HEK293T (cell line): ENCODE data around the gene TMEM174.

Source experiments
- BHLHE40 ChIP-seq: fragments of 450-650 bp; IDR thresholded peaks from 2 replicates; pipeline ENCODE4 v1.6.1; 2016; ENCODE audit warnings: mild to moderate bottlenecking, moderate library complexity, borderline replicate concordance
- SP1 ChIP-seq: fragments of 450-650 bp; IDR thresholded peaks from 2 replicates; pipeline ENCODE4 v1.6.1; 2017
- TARDBP ChIP-seq: fragments of 450-650 bp; IDR thresholded peaks from 2 replicates; pipeline ENCODE4 v1.6.1; 2016

DNA sequence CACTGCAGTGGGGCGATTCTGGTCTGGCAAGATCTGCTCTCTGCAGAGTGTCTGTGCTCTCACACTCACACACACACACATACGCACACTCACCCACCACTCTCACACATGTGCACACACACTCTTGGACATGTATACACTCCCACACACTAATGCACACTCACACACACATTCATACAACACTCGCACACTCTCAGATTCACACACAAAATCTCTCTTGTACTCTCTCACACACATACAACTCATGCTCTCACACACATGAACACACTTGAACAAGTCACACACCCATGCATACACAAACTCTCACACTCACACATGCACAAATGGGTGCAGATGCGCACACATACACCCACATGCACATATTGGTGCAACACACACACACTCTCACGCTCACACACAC lies 31.7 kb downstream of the TMEM174 start:
- TF ChIP-seq SP1 (no peak), TARDBP (no peak), BHLHE40 (no peak)
